HepG2 (cell line): ENCODE measurements around the gene ODAD4. TPM values are rescaled to one million over a fixed set of nuclear protein-coding genes. Genes with fewer than 3 reads are reported as not detected.

Source experiments
- BCL3 ChIP-seq: sonication (generic); formaldehyde crosslinking; IDR thresholded peaks from 2 replicates; pipeline ENCODE4 v1.5.1; 2020; ENCODE audit warnings: mild to moderate bottlenecking, missing genetic modification reagents, moderate library complexity
- DPF2 ChIP-seq: sonication (generic); formaldehyde crosslinking; IDR thresholded peaks from 2 replicates; pipeline ENCODE4 v1.4.0; 2020; ENCODE audit warnings: mild to moderate bottlenecking, low read depth, missing genetic modification reagents, borderline replicate concordance
- FOXM1 ChIP-seq: sonication (generic); formaldehyde crosslinking; IDR thresholded peaks from 2 replicates; pipeline ENCODE4 v1.5.0; 2020; ENCODE audit warnings: missing genetic modification reagents
- FOXP1 ChIP-seq, 2 experiments: fragments of 450-650 bp in 1 of 2; IDR thresholded peaks; 2 replicates each; pipeline ENCODE4 v1.6.1; 2017 to 2018; ENCODE audit warnings: antibody characterized with exemption in 1 of 2
- GATAD1 ChIP-seq: IDR thresholded peaks from 2 replicates; pipeline ENCODE4 v1.6.1; 2016; ENCODE audit warnings: missing genetic modification reagents, missing compliant biosample characterization
- HNF1A ChIP-seq, 2 experiments: sonication (generic) in 1 of 2; formaldehyde crosslinking in 1 of 2; IDR thresholded peaks; 2 replicates each; pipeline versions ENCODE4 v1.4.0 to v1.6.1; 2016 to 2020; ENCODE audit warnings: borderline replicate concordance in 1 of 2, low read depth in 1 of 2, mild to moderate bottlenecking in 1 of 2, missing genetic modification reagents in 1 of 2
- MAF1 ChIP-seq: sonication (generic); formaldehyde crosslinking; IDR thresholded peaks from 2 replicates; pipeline ENCODE4 v1.5.0; 2020; ENCODE audit warnings: missing genetic modification reagents, borderline replicate concordance
- MBD4 ChIP-seq: IDR thresholded peaks from 2 replicates; pipeline ENCODE4 v1.6.1; 2012; ENCODE audit warnings: low read length, inconsistent platforms, borderline replicate concordance
- MYNN ChIP-seq: sonication (generic); formaldehyde crosslinking; IDR thresholded peaks from 2 replicates; pipeline ENCODE4 v1.4.0; 2020; ENCODE audit warnings: mild to moderate bottlenecking, low read depth, missing genetic modification reagents
- PHF20 ChIP-seq: sonication (generic); formaldehyde crosslinking; IDR thresholded peaks from 2 replicates; pipeline ENCODE4 v1.5.0; 2020; ENCODE audit warnings: mild to moderate bottlenecking, missing genetic modification reagents
- PRDM15 ChIP-seq: sonication (generic); formaldehyde crosslinking; IDR thresholded peaks from 2 replicates; pipeline ENCODE4 v1.4.0; 2020; ENCODE audit warnings: missing genetic modification reagents
- SIN3B ChIP-seq: fragments of 150-350 bp; IDR thresholded peaks from 2 replicates; pipeline ENCODE4 v1.6.1; 2014; ENCODE audit warnings: low read length
- ZFP36 ChIP-seq: fragments of 150-350 bp; IDR thresholded peaks from 2 replicates; pipeline ENCODE4 v1.6.1; 2018; ENCODE audit warnings: borderline replicate concordance, low read length, low read depth; ENCODE audit not compliant: partially characterized antibody
- ZNF549 ChIP-seq: sonication (generic); formaldehyde crosslinking; IDR thresholded peaks from 2 replicates; pipeline ENCODE4 v1.5.0; 2020; ENCODE audit warnings: missing genetic modification reagents
- polyA plus RNA-seq, 8 experiments: library from polyadenylated mRNA; depleted of rRNA in 3 of 8; stranded (reverse) in 7 of 8; unstranded in 1 of 8; fragments of >200 nt; fragmentation: Illumina TruSeq in 4 of 8; extraction: Trizol in 4 of 8; gene quantifications; 2 replicates each; pipeline versions ENCODE4 v1.2.1 to v1.2.3, GENCODE V29; 2011 to 2016; ENCODE audit warnings: low read depth in 4 of 8, missing spikeins in 1 of 8, mixed read lengths in 1 of 8; ENCODE audit not compliant: insufficient read depth in 1 of 8
- total RNA-seq, 5 experiments: library from RNA; depleted of rRNA; stranded (reverse); fragments of >200 nt; fragmentation: Illumina TruSeq; extraction: Trizol; gene quantifications; 2 replicates each; pipeline ENCODE4 v1.2.3, GENCODE V29; 2016; ENCODE audit warnings: low read depth in 1 of 5
- TF ChIP-seq, protein P1 (sequence below): sonication (generic); IDR thresholded peaks from 2 replicates; pipeline ENCODE4 v1.6.1; 2016; ENCODE audit warnings: low read depth, borderline replicate concordance
- TF ChIP-seq, protein P2 (sequence below): IDR thresholded peaks from 2 replicates; pipeline ENCODE4 v1.6.1; 2016; ENCODE audit warnings: low read depth, control low read depth

ODAD4 gene
- total and polyA plus RNA-seq, 2 of the 13 experiments (the other 11 are each of a cell fraction or from before 2014, with no cell fraction given): 0.48 to 0.53 TPM

DNA sequence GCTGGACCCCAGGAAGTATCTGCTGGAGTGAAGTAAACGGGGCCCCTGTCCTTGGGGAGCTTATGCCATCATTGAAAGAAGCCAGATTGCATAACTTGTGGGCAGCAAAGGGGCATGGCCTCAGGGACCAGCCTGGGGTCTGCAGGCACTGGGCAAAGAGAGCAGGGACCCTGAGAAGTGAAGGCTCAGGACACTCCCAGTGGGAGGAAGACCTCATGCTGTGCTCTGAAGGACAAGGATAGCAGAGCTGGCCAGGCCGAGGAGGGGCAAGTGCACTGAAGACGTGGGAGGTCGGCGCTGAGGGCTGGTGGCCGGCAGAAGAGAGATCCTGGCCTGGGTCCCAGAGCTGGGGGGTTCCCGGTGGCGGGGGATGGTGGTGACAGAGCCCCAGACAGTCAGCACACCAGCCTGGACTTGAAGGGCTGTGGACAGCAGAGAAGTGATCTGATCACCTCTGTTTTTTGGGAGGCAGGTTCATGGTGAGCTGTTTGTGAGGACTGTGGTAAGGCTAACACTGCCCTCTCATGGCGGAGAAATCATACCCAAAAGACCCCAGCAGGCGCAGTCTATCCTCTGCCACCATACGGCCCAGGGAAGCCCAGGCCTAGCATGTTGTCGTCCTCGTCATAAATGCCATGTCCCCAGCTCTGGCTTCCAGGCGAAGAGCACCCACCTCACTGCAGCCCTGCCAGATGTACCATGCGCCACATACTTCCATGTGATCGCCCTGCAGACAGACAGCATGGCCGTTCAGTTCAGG is 29.1 kb downstream of the ODAD4 start (continued):
- TF ChIP-seq HNF1A (IDR thresholded peaks at IDR 0.05; ENCODE audit: low read depth): 0 out of 2 replicates have a peak, but pooled peaks have one; percentile 2
- 0 out of 2 replicates have a peak, but pooled peaks have one; percentile 8 for TF ChIP-seq HNF1A (CRISPR knock-in tag; IDR thresholded peaks at IDR 0.05; ENCODE audit: borderline replicate concordance)
- peak; percentile 29; the same call in 1 of the 2 replicates for TF ChIP-seq PHF20 (CRISPR knock-in tag)
- TF ChIP-seq MAF1 (CRISPR knock-in tag): no peak
- TF ChIP-seq DPF2 (CRISPR knock-in tag): no peak
- TF ChIP-seq, protein P1, sequence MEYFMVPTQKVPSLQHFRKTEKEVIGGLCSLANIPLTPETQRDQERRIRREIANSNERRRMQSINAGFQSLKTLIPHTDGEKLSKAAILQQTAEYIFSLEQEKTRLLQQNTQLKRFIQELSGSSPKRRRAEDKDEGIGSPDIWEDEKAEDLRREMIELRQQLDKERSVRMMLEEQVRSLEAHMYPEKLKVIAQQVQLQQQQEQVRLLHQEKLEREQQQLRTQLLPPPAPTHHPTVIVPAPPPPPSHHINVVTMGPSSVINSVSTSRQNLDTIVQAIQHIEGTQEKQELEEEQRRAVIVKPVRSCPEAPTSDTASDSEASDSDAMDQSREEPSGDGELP: no peak; the same call in 1 of the 2 replicates
- peak; percentile 70; the same call in 1 of the 2 replicates for TF ChIP-seq GATAD1 (CRISPR knock-in tag)
- TF ChIP-seq MBD4: no peak
- peak; percentile 15 for TF ChIP-seq ZFP36
- TF ChIP-seq, protein P2, sequence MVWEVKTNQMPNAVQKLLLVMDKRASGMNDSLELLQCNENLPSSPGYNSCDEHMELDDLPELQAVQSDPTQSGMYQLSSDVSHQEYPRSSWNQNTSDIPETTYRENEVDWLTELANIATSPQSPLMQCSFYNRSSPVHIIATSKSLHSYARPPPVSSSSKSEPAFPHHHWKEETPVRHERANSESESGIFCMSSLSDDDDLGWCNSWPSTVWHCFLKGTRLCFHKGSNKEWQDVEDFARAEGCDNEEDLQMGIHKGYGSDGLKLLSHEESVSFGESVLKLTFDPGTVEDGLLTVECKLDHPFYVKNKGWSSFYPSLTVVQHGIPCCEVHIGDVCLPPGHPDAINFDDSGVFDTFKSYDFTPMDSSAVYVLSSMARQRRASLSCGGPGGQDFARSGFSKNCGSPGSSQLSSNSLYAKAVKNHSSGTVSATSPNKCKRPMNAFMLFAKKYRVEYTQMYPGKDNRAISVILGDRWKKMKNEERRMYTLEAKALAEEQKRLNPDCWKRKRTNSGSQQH (CRISPR knock-in tag): no peak; the same call in 1 of the 2 replicates
- no peak for TF ChIP-seq FOXM1 (CRISPR knock-in tag)
- TF ChIP-seq PRDM15 (CRISPR knock-in tag): peak; percentile 33; the same call in 1 of the 2 replicates
- TF ChIP-seq ZNF549 (CRISPR knock-in tag): no peak
- TF ChIP-seq FOXP1 (IDR thresholded peaks at IDR 0.05): no peak
- TF ChIP-seq FOXP1 (CRISPR knock-in tag; IDR thresholded peaks at IDR 0.05): peak; percentile 19; the same call in 1 of the 2 replicates
- TF ChIP-seq SIN3B: no peak; the same call in 1 of the 2 replicates
- peak; percentile 3; the same call in 1 of the 2 replicates for TF ChIP-seq BCL3 (CRISPR knock-in tag)
- TF ChIP-seq MYNN (CRISPR knock-in tag): peak; percentile 42; the same call in 1 of the 2 replicates
